ENCODE results near the gene TMEM121B.

Gene TMEM121B

DNA sequence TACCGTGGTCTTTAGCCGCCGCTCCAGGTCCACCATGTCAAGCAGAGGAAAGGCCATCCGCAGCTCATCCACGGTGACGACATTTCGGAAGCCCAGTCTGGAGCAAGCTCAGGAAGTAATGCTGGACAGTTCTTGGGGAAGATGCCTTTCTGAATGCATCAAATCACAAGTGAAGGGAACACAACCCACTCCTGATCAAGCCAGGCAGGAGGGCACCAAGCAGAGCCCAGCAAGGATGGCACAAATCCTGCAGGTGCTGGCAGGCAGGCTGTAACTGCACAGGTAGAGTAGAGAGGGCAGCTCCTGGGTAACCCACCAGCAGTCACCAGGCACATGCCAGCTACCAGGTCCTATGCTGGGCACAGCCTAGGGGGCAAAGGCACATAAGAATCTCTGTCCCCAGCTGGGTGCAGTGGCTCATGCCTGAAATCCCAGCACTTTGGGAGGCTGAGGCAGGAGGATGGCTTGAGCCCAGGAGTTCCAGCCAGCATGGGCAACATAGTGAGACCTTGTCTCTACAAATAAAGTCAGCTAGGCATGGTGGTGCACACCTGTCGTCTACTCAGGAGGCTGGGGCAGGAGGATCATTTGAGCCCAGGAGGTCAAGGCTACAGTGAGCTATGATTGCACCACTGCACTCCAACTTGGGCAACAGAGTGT is 24.0 kb upstream of the TMEM121B start:
- TF ChIP-seq, protein P1, sequence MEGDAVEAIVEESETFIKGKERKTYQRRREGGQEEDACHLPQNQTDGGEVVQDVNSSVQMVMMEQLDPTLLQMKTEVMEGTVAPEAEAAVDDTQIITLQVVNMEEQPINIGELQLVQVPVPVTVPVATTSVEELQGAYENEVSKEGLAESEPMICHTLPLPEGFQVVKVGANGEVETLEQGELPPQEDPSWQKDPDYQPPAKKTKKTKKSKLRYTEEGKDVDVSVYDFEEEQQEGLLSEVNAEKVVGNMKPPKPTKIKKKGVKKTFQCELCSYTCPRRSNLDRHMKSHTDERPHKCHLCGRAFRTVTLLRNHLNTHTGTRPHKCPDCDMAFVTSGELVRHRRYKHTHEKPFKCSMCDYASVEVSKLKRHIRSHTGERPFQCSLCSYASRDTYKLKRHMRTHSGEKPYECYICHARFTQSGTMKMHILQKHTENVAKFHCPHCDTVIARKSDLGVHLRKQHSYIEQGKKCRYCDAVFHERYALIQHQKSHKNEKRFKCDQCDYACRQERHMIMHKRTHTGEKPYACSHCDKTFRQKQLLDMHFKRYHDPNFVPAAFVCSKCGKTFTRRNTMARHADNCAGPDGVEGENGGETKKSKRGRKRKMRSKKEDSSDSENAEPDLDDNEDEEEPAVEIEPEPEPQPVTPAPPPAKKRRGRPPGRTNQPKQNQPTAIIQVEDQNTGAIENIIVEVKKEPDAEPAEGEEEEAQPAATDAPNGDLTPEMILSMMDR (conservative IDR thresholded peaks at IDR 0.05): no peak
- H3K27ac ChIP-seq: no peak overlapping the region

DNA sequence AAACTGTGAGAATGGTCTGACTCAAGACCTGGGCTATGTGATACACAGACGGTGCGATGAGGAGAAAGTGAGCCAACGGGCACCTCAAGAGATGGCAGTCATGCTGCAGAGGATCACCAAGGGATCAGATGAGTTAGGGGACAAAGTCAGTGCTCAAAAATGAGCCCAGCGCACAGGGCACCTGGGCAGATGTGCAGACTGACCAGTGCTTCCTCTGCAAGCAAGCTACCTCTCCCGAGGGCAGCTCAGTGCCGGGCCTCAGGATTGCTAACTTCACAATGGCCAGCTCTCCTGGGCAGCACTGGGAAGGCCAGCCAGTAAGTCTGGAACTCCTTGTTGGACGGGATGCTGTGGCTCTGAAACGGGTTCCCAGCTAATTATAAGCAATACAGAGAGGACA is 22.7 kb upstream of the TMEM121B start:
- TF ChIP-seq, protein P1 (conservative IDR thresholded peaks at IDR 0.05): no peak
- H3K27ac ChIP-seq: no peak overlapping the region

DNA sequence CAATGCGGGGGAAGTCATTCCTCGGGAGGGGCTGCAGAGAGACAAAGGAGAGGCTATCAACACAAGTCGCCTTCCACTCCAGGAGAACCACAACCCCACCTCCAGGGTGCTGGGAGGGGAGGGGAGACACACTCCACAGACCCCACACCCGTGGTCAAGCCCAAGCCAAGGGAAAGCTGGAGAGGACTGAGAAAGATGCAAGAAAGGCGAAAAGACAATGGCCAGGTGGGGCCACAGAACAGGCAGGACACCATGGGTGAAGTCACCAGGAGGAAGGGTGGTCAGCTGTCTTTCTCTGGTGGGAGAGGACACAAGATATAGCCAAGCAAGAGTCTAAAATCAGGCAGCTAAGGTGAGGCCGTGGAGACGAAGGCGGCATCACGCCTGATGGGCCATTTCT is 21.9 kb upstream of the TMEM121B start:
- TF ChIP-seq, protein P1 (conservative IDR thresholded peaks at IDR 0.05): no peak
- H3K27ac ChIP-seq: no peak overlapping the region

DNA sequence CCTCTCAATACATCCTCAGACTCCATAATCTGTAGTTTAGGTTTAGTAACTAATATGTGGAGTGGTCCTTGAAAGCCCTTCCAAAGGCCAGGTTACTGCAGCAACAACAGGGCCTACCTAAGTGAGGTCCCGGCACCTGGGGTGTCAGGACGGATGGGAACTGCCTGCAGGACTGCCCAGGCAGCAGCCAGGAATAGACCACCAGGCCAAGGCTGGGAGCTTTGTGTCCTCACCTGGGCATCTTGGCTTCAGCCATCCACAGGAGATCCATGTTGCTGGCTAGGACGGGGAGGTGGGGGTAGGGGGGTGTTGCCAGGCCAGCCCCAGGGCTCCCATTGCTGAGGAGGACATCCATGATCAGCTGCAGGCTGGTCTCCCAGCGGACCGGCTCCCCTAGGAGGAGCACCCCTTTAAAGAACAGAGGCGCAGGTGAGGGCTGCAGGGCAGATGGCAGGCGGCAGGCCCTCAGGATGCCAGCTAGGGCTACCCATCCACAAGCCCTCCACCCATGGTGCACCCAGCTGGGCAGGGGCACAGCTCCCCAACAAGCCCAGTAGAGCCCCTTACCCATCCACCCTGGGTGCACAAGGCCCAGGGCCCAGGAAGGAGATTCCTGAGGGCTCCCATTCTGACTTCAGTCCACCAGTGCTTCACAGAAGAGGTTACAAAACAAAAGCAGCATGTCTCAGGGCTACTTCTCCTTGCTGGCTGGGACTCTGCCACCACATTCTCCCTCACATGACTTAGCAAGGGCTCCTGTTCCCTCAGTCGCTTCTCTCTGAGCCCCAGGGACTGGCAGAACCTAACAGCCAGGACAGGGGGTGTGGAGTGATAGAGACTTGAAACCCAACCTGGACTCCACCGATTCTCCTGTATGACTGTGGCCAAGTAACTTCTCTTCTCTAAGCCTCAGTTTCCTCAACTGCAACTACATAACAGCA is 19.9 kb upstream of the TMEM121B start:
- no peak overlapping the region for H3K27ac ChIP-seq
- TF ChIP-seq, protein P1 (conservative IDR thresholded peaks at IDR 0.05): no peak

DNA sequence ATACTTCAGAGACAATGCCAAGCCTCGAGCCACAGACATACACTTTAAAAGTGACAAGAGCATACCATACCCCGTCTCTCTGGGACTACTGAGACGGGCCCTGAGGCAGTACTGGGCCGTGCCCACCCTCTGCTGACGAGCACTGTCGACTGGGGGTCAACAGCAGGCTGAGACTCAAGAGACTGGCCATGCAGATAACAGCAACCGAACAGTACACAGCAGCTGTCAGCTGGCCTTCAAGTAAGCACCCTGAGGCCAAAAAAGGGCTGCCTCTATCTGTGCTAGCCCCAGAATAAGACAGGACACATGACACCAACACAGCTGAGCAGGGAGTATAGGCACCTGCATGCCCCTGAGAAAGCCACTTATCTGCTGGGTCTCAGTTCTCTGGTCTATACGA is 18.9 kb upstream of the TMEM121B start:
- TF ChIP-seq, protein P1 (conservative IDR thresholded peaks at IDR 0.05): no peak
- no peak overlapping the region for H3K27ac ChIP-seq

DNA sequence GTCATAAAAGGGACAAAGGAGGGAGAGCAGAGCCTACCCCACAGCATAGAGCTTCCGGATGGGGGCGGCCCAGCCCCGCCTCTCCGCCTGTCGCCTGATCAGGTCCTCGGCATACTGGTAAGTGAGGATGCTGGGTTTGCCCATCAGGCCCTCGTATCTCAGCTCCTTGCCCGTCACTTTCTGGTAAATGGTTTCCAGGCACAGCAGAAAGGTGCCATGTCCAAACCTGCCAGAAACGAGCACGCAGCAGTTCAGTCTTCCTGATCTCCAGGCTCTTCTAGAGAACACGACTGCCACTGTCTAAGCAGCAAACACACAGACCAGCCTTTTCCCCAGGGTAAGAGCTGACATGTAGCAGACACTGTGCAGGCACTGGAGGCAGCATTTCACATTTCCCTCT is 17.4 kb upstream of the TMEM121B start:
- TF ChIP-seq, protein P1 (conservative IDR thresholded peaks at IDR 0.05): no peak

DNA sequence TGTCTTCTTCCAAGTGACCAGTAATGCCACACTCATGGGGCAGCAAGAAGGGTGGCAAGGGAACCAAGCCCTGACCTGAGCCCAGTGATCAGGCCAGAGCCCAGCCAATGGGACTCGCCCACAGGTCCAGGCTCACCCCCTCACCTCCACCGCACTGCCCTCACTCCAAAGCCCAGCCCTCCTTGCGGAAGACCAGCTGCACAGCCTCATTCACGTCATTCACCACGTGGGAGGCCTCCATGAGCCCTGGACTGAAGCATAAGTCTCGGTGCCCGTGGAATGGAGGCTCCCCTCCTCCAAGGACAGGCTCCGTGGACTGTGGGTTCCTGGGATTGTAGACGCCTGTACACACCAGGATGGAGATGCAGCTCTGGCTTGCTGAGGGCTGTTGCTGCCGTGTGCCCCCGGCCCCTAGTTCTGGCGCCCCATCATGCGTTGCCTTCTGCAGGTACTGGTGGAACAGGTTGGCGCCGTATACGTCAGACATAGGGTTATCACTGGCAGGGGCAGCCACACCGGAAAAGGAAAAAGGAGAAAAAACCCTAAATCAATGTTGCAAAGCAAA is 16.8 kb upstream of the TMEM121B start:
- H3K27ac ChIP-seq: no peak overlapping the region
- TF ChIP-seq, protein P1 (conservative IDR thresholded peaks at IDR 0.05): no peak

More for the DNA sequence above, 17.4 kb upstream of the TMEM121B start:
- no peak overlapping the region for H3K27ac ChIP-seq

Measured in VCaP (cell line).